GM15510 (cell line): ENCODE data around the gene TRPV2.

Experiments used
- POLR2A ChIP-seq: IDR thresholded peaks from 3 replicates; pipeline ENCODE4 v1.6.1; 2011; ENCODE audit warnings: borderline replicate concordance; ENCODE audit not compliant: insufficient read length; ENCODE audit errors: extremely low read depth

The TRPV2 gene

DNA sequence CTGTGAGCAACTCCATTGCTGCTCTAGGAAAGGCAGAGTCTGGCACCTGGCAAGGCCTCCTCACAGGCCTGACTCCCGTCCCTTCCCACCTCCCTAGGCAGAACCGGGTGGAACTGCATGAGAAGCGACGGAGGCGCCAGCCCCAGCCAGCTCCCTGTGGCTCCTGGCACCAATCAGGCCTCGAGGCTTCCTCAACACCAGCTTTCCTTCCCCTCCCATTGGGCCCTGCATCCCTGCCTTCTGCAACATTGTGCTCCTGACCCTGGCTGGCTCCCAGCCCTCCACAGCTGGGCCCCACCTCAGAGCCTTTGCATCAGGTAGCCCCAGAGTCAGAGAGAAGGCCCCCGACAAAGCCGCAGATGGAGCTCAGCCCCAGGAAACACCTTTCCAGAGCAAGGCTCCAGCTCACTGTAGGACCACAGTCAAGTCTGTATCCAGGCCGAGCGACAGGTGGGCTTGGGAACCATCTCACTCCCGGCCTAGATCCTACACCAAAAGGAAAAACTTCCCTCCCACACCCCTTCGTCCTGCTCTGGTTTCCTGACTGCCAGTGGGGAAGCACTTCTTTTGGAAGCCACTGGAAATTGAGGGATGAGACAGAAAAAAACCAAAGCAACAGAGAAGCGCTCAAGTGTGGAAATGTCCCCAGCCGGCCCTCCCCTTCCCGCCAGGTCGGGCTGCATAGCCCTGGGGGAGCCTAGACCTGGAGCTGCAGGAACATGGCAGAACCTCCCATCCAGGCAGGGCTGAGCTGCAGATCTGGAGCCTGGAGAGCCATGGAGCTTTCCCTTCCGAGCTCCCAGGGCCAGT, 45.6 kb downstream of the TRPV2 start:
- no peak for TF ChIP-seq POLR2A

DNA sequence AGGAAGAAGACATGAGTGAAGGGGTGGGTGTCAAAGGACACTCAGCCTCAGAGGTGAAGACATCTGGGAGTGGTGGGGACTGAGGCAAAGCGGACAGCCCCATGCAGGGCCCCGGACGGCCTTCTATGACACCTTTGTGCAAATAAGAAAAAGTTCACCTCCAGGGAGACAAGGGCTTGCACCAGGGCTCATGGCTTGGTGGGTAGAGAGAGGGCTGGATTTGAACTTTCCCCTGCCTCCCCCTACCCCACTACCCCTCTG, 46.2 kb downstream of the TRPV2 start:
- TF ChIP-seq POLR2A: no peak

DNA sequence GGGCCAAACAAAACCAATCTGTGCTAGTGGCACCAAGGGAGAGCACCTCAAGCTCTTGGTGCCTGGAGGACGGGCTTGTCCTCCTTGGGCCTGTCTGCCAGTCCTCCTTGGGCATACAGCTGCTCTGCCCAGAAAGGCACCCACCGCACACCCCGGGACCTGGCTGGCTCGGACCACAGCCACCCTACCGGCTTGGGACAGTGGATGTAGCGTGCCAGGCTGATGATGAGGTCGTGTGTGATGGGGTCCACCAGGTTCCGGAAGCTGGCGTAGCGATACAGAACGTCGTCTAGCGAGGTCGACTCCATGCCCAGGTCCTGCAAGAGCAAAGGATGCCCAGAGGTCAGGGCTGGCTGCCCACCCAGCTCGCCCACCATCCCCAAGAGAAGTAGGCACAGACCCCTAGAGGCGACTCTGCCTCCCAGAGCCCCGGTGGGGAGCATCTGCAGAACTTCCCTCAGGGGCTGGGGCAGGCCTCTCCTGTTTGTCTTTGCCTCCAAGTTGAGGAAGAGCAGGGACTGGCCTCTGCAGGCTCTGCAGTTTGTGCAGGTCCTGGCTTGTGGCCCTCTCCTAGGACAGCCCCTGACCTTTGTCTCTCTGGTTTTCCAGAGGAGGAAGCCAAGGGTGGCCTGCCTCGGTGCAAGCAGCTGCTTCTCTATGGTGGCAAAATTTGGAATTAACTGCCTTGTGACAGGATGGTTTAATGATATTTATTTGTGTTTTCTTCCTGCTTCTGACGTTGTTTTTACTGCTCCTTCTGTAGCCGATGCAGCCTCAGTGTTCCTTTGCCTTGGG, 46.9 kb downstream of the TRPV2 start:
- no peak for TF ChIP-seq POLR2A

DNA sequence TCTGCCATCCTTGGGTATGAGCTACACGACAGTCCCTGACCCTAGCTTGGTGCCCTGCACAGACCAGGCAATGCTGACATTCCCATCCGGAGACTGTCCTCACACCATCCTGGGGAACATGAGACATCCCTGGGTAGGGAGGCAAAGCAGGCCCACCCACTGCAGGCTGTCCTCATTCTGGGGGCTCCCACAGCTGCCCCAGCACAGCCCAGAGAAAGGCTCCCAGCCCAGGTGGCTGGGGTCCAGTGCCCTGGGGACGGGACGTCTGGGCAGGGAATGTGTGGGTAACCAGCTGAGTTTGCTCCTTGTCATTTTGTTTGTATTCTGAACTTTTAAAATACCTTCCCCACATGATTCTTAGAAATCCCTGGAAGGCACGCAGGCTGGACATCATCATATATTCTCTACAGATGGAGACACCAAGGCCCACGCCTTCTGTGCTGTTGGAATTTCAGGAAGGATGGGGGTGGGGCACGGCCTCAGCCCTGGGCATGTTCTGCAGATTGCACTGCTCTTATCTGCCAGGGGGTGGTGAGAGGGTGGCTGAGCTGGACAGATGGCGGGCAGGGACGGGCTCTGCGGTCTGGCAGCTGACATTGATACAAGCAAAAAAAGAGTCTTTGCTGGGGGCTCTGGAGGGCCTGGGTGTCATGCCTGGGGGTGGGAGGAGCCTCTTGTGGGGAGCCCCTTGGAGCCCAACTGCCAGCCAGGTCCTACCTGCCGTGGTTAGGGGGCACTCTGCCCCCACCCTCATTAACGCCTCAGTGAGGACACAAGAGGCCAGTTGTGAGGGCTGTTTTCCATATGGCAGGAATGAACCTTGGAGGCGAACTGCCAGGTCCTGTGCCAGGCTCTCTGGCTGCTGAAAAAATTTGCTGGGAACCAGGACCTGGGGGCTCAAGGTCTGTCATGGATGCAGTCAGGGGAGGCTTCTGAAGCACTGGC, 48.3 kb downstream of the TRPV2 start:
- TF ChIP-seq POLR2A: no peak

DNA sequence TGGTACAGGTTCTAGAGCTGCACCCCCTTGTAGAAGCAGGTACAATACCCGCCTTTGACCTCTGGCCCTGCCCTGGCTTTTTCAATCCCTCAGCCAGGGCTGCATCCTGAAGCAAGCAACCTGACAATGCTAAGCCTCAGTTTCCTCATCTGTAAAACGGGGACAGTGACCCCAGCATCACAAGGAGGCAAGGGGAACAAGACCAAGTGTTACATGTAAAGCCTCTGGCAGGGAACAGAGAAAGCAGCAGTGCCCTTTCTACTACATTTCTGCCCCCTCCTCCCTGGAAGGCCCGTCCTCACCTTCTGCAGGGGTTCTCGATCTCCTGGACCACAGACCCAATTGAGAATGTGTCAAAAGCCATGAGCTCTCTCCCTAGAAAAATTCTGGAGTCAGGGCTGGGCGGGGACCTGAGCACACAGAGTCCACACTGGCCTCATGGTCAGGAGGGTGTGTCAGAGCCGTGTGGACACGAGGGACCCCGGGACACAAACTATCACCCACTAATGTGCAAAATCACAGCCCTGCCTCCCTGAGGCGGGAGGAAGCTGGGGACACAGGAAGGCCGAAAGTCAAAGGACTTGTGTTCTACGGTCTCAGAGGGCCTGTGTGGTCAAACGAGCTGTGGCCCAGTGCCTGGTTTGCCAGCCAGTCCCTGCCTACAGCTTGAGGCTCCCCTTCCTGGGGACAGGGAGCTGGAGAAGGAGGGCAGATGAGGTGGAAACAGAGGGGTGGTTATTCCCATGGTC, 49.1 kb downstream of the TRPV2 start:
- no peak for TF ChIP-seq POLR2A

DNA sequence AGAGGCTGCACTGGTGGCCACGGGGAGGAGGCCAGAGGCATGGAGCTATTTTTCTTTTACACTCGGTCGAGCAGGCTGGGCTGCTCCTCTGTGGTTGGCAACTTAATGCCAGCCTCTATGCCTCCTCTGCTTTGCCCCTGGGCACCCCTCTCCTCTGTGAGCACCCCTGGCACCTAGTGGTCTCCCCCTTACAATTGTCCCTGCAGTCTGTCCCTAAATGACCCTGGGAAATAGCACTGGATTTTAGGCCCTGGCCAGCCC, 49.6 kb downstream of the TRPV2 start:
- TF ChIP-seq POLR2A: no peak

DNA sequence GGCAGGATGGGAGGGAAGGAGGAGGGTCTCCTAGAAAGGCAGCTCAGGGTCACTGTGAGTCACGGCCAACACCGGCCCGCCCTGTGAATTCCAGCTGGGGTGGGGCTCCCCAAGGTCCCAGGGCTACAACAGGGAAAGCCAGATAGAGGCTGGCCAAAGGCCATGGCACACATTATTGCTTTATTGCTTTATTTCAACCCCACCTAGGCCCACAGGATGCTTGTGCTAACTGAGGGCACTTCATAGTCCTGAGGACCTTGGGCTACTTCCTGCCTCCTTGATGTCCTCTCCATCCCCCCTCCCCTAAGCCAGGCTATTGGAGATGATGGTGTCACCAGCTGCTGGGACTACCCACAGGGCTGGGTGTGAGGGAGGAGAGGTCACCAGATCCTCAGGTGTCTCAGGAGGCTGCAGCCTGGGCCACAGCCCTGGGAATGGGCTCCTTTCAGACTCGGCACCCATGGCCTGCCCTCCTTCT, 50.5 kb downstream of the TRPV2 start:
- TF ChIP-seq POLR2A: no peak

DNA sequence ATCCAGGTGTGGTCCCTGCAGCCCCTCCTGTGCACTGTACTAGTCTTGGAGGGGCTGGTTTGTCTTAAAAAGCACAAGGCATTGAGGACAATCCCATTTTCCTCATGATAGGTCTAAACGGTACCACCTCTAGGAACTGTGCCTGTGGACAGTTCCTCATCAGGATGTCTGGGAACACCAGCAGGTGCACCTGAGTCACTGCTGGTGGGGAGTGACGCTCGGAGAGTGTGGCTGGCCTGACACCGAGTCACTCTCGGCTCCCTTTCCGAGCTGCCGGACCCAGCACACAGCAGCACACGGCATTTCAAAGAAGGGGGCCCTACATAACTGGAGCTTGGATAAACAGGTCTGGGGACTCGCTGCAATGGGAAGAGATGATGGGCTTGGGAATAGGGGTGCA, 51.0 kb downstream of the TRPV2 start:
- no peak for TF ChIP-seq POLR2A

DNA sequence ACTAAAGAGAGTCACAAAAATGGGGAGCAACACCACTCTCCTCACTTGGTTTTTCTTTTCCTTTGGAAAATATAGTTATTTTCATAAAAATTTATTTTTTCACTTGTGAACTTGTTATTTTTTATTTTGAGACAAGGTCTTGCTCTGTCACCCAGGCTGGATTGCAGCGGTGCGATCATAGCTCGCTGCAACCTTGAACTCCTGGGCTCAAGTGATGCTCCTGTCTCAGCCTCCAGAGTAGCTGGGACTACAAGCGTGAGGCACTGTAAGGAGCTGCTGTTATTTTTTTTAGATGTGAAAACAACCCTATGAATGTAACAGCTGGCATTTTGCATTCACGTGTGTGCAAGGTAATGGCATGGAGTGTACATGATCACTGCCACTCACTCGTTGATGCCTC, 51.7 kb downstream of the TRPV2 start:
- no peak for TF ChIP-seq POLR2A

DNA sequence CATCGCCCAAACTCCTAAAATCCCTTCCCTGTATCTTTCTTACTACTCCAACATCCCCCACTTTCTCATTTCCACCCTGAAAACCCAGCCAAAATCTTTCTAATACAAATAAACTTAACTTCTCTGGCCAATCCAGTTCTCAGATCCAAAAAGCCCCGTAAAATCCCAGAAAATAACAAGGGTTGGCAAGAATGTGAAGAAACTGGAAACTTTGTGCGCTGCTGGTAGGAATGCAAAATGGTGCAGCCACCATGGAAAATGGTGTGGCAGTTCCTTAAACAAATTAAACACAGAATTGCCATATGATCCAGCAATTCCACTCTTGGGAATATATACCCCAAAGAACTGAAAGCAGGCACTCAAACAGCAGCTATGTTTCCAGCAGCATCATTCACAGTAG, 52.5 kb downstream of the TRPV2 start:
- no peak for TF ChIP-seq POLR2A

DNA sequence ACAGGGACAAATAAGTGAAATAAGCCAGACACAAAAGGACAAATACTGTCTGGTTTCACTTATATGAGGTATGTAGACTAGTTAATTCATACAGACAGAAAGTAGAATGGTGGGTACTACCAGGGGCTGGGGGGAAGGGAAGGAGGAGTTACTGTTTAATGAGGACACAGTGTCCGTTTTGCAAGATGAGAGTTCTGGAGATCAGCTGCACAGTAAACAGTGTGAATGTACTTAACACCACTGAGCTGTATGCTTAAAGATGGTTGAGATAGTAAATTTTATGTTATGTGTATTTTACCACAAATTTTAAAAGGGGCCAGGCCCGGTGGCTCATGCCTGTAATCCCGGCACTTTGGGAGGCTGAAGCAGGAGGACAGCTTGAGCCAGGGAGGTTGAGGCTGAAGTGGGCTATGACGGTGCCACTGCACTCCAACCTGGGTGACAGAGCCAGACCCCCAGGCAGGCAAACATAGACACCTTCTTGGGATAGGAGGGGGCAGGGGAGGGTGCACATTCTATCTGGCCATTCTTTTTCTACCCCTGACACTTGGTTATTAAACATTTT, 53.1 kb downstream of the TRPV2 start:
- TF ChIP-seq POLR2A: no peak

DNA sequence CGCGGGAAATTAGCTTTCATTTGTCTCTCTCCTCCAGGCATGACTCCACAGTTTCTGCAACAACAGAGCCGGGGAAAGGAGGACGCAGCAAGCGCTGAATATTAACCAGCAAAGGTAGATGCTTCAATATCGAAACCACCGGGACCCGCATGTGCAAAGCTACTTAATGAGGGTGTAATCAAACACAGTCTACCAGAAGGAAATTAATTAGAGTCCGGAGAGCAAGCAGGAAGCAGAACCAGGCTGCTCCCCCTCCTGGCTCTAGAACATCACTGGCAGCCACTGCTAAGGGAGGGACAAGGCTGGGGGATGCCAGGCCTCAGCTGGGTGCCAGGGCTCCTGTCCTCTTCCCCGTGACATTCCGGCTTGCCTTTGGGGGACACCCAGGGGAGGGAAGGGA, 54.9 kb downstream of the TRPV2 start:
- TF ChIP-seq POLR2A: no peak

DNA sequence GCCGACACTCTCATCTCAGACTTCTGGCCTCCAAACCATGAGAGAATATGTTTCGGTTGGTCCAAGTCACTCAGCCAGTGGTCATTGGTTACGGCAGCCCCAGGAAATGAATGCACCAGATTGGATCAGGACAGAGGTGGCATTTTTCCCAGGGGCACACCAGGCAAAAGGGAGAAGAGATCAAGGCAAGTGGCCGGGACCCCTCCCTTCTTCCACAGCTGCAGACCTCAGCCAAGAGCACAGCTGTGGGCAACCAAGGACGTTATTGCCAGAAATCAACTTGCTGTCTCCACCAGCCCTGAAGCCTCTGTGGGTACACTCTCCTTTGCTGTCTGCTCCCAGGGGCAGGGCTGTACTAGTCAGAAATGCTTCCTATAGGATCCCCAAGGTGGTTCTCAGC, 55.9 kb downstream of the TRPV2 start:
- no peak for TF ChIP-seq POLR2A

DNA sequence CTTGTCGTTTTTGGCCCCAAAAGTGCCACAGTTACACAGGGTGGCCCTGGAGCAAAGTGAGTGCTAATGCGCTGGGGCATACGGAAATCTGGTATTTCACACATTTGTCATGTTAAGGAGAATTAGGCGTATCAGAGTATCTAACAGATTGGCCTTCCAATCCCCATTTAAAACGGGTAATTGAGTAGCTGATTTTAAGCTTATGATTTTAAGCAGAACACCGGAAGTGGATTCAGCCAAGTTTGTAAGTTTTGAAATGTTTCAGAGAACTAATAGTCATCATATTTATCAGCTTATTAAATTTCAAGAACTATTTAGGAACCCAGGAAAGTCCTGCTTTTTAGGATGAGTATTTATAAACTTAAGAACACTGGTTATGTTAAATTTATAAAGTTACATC, 57.2 kb downstream of the TRPV2 start:
- no peak for TF ChIP-seq POLR2A

DNA sequence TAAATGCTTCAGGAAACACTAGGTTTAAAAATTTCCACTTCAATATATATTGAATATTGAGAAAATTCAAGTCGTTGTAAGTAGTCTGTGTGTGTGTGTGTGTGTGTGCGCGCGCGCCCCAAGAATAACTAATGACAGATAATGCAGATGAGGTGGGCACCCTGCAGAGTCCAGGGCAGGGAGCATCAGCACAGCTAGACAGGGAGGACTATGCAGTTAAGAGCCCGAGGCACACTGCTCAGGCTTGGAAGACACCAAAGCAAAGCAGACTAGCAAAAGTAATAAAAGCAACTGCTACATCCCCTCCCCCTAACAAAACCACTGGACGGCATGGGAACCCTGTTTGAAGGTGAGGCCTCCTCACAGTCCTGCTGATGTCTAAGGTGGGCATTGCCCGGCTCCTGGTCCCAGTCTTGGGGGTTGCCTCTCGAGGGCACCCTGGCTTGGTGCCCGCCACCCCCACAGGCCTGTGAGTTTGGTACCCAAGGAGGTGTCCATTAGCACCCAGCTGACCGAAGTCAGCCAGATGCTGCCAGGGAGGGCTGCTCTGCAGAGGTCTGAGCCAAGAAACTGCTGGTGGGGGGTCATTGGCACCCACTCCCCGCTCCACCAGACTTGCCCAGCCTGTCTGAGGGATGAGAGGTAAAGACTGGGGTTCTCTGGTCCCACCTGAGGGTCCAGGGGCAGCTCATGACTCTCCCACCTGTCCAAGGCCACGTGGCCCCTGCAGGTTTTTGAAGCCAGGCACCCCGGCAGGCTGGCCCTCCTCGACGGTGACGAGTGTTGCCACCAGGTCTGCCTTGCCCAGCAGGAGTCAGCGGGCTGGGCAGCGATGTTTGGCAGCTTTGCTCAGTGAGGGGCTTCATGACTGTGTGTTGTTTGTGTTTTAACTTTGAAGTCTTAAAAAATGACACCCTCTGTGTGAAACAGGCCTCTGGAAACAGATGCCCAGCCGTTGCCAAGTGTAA, 58.0 kb downstream of the TRPV2 start:
- no peak for TF ChIP-seq POLR2A
